Pulmonary artery endothelial cell (primary cell): ENCODE data around the gene SPINDOC. TPM values are rescaled to one million over a fixed set of nuclear protein-coding genes. Genes with fewer than 3 reads are reported as not detected.
A peak's percentile ranks its signal among the peaks of the same experiment; 100 is the strongest.

ENCODE experiments used
- DNase-seq: peaks from one replicate; pipeline ENCODE4 v3.0.0-alpha.2; 2011; ENCODE audit warnings: low read depth, low spot score
- total RNA-seq: library from RNA; depleted of rRNA; stranded (reverse); fragments of >200 nt; gene quantifications from 2 replicates; pipeline ENCODE4 v1.2.3, GENCODE V29; 2014

SPINDOC gene
- total RNA-seq, 1 donor from 2014 or later = 17.1 TPM

DNA sequence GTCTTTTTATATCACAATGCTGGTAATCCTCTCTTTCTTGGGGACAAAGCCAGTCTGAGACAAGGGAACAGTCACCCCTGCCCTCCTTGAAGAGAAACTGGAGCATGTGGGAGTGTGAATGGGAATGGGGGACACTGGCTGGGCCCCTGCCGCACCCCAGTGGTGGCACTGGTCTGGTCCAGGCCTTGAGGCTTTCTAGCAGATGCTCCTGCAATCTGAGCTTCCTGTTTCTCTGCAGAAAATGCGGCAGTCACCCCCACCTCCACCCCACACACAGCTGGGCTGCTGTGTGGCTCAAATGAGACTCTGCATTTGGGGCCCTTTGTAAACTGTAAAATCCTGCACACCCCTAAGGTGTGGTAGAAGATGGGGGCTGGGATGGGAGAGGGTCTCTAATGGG lies 19.1 kb downstream of the SPINDOC start:
- no peak for DNase-seq

DNA sequence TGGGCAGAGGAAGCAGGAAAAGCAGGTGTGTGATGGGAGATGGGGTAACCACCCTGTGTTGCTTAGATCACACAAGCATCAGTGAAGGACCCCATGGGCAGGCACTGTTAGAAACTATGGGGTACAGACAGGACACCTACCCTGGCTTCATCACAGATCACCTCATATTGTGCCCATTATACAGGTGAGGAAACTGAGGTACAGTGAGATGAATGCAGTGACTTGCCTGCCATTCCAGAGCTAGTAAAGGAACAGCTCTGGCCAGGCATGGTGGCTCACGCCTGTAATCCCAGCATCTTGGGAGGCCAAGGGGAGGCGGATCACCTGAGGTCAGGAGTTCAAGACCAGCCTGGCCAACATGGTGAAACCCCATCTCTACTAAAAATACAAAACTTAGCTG lies 19.8 kb downstream of the SPINDOC start:
- DNase-seq = no peak

DNA sequence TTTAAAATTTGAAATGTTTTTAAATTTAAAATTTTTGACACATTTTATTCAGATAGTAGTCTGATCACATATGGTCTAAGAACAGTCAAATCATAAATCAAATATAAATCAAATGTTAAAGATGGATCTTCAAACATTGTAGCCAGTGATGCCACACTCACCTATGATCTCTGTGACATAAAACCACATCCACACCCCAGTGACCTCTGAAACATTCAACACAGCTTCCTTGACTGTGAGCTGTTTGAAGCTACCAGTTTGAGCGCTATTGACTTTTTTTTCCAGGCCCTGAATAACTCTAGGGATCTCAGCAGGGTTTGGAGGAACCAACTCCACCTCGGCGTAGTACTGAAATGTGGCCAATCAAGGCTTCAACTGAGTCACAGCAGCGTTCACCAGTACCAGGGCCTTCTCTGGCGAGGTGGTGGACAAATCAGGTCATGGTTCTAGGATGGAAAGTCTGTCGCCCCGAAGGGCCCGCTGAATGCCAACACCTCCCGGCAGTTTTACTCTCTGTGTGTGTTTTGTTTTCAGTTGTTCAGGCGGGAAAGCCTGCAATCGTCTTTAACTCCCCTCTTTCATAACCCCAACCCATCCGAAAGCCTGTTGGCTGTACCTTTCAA lies 21.4 kb downstream of the SPINDOC start:
- no peak for DNase-seq

DNA sequence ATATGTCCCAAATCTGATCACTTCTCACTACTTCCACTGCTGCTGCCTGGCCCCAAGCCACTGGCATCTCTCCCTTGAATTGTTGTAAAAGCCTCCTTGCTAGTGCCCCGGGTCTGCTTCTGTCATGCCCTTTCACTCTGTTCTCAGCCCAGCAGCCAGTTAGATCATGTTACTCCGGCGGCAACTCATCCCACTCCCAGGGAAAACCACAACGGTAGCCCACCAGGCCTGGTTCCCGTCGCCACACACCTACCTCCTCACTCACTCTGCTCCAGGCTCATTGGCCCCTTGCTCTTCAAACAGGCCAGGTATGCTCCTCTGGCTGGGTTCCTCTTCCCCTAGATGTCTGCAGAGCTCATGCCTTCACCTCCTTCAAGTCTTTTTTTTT lies 21.9 kb downstream of the SPINDOC start:
- DNase-seq = no peak

DNA sequence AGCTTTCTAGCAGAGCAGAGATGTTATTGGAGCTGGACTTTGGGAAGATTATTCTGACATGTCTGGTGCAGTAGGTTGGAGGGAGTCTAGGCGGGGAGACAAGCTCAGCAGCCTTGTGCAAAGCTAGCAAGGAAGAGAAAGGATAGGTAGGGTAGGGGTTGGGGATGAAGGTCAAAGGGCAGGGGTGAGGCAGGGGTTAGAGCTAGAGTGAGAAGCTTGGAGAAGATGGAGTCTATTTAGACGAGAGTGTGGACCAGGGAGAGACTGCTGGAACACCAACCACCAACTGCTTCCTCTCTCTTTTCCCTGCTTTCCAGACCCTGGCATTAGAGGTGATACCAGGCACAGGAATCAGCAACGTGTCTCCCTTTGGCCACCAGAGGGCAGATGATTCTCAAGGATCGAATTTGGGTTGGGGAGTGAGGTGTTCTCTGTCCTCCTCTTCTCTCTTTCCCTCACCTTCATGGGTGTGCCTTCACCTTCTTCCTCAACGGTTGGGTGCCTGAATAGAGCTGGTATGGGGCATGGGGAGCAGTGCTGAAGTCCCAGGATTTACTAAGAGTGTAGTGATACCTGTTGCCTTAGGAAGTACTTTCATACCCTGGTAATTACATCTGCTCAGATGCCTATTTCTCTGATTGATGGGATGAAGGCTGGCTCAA lies 23.9 kb downstream of the SPINDOC start:
- no peak for DNase-seq

DNA sequence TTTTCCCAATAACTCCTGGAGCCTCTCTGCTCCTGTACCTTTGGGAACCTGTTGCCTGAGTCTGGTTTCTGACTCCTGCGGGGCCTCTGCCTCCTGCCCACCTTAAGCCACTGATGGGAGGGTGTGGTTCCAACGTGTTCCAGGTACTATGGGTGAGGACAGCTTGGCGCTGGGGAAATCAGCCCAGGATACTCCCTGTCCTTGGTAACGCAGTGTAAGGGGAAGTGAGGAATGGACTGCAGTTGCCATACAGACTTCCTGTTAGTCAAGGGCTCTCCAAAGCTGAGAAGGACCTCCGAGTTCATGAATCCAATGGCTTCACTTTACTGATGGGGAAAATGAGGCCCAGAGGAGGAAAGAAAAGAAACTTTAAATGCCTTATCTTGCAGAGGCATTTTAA lies 24.5 kb downstream of the SPINDOC start:
- no peak for DNase-seq

DNA sequence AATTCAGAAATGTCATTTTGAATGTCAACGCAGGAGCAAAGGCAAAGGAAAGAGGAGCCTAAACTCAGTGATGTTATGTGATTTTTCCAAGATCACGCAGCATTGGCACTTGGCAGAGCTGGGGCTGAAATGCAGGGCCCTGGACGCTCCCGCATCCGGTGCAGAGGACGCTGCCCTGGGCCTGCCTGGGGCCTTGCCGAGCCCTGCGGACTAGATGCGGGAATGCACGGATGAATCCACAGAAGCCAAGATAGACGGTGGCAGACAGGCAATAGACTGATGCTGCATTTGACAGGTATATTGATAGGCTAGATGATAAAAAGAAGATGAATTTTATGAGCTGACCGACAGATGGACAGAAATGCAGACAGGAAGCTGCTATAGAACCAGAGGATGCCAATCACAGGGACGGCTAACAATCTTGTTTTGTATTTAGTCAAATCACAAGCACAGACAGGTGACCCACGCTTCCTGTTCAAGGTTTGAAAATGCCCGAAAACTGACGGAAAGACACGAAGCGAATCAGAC lies 25.0 kb downstream of the SPINDOC start:
- no peak for DNase-seq

DNA sequence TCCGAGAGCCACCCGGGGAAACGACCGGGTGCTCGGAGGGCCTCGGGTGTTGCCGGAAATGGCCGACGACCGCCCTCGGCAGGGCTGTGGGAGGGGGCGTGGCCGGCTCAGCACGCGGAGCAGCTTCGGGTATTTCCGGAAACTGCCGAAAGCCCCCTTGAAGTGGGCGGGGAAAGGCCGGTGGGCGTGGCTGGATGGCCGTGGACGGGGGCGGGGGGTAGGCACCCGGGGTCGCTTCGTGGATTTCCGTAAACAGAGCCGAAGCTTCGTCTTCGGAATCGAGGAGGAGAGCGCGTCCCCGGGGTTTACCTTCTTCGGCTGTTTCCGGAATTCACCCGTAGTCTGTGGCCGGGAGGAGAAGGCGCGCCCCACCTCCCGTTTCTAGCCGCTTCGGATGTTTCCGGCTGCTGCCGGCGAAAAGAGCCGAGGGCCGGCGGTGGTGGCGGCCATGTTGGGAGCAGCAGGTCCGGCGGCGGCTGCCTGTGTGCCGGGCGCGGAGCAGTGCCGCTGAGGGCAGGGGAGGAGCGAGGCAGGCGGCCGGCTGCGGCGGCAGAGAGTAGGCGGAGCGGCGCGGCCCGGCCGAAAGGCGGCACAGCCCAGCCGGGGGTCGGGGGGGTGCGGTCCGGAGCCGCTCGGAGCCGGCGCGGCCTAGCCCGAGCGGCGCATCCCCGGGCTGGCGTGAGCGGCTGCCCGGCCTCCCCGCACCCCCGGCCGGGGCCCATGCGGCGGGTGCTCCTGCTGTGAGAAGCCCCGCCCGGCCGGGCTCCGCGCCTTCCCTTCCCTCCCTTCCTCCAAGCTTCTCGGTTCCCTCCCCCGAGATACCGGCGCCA lies 25.6 kb downstream of the SPINDOC start, which contains the start of gene MARK2:
Gene MARK2, plus strand, starts transcription at position 433 of the 830 bp plus-strand sequence. Its CDS starts 397 bp downstream, at position 830.
- DNase-seq = peak; percentile 85

DNA sequence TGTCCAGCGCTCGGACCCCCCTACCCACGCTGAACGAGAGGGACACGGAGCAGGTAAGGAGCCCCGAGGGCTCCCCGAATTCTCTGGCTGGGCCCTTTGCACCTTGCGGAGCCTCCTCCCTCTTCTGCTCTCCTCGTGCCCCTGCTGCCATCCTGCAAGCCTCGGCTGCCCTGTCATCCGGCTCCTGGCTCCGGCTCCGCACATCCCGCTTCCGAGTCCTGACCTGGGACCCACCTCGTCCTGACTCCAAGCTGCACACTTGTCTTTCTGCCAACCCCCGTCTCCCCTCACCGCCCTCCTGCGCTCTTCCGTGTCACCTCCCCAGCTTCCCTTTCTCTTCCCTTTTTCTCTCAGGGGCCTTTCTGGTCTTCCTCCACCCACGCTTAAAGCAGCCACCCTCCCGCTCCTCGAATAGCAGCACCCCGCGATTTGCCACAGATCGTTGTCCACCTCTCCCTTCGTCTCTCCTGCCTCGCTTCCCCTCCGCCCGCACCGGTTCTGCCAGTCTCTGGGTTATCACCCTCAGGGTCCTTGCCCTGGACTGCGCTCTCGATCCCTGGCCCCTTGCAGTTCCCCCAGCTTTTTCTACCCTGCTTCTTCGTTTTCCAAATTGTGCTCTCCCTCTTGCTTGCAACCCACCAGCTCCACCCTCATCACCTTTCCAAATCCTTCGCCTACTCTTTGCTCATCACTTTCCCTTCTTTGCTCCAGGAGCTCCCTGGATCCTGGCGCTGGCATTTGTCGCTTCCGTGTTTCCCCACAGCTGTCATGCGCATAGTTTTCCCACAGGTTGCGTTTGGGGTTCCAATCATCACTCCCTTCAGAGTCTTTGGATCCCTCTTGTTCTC lies 26.5 kb downstream of the SPINDOC start:
- DNase-seq = no peak

DNA sequence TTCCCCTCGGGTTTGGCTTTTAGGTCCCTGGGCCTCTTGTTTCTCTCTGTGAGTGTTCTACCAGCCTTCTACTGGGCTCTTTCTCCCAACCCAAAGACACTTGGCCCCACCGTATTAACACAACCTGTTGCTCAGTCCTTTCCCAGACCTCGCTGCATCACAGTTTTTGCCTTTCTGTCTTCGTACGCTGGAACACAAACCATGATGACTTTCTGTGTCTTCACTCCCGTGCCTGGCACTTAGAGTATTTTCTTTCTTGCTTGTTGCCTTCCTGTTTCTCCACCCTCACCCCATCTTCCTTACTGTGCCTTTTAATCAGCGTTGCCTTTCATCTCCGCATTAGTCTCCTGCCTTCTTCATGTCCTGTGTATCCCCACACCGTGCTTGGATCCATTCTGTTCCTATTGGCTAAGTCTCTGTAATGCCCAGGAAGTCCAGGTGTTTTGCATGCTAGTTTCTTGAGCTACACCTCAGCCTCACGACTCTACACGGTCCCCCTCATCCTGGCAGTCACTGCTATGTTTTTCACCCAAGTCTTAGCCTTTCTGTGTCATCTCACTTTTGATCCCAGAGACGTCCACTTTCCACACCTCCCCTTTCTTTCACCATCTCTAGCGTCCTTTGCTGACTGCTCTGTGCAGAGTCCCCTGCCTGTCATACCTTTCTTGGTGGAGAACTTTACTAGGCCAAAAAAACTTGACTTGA lies 27.3 kb downstream of the SPINDOC start:
- DNase-seq = no peak

DNA sequence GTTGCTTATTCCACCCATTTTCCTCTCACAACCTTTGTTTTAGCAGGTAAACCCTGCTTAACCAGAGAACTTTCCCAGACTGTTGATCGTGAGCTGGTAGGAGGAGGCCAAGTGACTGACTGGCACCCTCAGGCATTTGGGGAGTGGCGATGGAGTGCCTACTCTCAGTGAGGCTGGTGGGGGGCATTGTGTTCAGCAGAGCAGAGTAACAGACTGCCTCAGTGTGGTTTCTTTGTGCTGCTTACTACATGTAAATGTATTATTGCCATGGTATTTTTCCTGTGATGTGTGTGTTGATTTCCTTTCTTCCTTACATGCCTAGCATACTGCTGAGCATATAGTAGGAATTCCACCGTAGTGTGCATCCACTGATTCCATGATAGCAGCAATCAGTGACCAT lies 28.3 kb downstream of the SPINDOC start:
- DNase-seq = no peak

DNA sequence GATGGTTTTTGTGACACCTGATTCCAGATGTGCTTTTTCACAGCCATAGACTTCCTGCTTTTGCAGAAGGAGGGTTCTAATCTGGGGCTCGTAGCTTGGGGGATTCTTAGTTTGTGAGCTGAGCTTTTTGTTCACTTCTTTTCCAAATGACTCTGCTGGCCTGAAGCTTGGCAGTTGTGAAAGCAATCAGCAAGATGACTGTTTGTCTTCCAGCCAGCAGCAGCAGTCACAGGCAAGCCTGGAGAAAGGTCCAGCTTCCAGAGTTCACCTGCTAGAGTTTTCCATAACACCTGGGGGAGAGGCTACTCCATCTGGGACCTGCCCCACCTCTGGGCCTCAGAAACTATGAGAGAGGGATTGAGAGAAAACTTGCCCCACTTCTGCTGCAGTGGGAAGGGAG lies 29.8 kb downstream of the SPINDOC start:
- no peak for DNase-seq

DNA sequence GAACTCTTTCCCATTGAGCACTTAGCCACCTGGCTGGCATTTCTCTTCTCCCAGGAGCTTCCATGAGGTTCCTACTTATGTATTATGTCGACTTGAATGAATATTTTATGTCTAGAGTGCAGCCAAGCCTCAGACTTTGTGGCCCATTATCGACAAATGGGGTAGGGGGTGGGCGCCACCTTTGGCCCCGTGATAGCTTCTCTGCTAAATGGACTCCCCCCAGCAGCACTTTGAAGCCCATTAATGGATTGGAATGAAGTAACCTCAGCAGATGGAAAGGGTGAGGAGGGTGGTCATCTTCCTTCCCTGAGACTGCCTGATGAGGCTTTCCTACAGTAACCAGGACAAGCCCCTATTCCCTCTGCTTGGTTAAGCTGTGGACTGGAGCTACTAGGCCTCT lies 31.6 kb downstream of the SPINDOC start:
- no peak for DNase-seq

DNA sequence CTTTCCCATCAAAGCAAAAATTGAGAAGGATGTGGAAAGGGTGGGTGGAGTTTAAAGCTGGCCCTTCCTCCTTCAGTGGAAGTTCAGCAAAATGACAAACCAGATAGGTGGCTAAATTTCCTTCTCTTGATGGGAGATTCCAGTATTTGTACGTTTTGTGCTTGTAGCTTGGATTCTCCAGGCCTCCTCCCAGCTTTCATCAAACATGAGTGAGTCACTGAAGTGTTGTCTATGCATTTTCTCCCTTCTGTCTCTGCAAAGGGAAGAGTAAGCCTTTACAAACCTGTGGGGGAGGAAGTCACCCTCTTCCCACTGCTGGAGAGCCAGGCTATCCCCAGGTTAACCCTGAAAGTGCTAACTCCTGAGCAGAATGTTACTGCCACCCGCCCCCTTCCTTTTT lies 32.0 kb downstream of the SPINDOC start:
- DNase-seq = no peak

DNA sequence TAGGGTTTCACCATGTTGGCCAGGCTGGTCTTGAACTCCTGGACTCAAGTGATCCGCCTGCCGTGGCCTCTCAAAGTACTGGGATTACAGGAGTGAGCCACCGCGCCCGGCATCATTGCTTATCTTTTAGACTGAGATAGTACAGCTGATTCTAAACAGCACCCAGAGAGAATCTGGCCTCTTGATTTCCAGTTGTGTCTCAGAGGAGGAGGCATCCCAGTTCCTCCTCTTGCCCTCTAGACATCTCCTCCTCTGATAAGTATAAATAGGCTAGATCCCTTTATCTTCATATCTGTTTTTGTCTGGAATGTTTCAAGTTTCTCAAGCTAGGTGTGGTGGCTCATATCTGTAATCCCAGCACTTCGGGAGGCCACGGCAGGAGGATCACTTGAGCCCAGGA lies 32.7 kb downstream of the SPINDOC start:
- DNase-seq = no peak

DNA sequence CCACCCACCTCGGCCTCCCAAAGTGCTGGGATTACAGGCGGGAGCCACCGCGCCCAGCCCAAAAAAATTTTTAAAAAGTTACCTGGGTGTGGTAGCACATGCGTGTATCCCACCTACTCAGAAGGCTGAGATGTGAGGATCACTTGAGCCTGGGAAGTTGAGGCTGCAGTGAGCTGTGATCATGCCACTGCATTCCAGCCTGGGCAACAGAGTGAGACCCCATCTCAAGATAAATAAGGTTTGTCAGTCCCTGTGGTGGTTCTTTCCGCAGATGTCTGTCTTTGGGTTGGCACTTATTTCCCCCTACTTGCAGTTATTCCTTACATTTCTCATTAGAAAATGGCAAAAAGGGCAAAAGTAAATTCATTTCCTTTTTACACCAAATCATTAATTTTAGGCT lies 33.6 kb downstream of the SPINDOC start:
- DNase-seq = no peak

DNA sequence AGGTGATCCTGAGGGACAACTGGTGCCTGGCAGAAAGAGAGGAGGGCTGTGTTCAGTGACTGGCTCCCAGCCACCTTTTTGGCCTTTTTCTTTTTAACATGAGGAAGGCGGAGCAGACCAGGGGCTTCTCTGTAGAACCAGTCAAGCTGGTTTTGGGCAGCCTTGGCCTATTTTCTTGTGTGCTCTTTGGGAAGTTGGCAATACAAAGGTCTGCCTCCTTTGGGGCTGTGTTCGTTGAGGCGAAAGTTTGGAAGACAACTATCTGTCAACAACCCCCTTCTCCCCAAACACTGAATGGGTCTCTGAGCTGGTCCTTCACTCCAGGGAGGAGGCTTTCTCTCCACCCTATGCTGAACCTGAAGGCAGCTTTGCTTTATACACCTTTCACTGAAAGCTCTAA lies 34.1 kb downstream of the SPINDOC start:
- DNase-seq = no peak

DNA sequence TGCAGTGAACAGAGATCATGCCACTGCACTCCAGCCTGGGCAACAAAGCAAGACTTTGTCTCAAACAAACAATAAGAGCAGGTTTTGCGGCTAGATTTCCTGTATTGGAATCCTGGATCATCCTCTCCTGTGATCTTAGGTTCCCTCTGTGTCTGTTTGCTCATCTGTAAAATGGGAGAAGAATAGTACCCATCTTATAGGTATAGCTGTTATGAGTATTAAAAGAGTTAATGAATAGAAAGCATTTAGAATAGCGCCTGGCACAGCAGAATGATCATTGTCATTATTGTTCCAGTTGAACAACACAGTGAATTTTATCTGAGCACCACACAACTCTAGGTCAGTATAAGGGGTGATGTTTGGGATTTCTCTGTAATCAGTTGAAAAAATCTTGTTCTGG lies 36.4 kb downstream of the SPINDOC start:
- no peak for DNase-seq

DNA sequence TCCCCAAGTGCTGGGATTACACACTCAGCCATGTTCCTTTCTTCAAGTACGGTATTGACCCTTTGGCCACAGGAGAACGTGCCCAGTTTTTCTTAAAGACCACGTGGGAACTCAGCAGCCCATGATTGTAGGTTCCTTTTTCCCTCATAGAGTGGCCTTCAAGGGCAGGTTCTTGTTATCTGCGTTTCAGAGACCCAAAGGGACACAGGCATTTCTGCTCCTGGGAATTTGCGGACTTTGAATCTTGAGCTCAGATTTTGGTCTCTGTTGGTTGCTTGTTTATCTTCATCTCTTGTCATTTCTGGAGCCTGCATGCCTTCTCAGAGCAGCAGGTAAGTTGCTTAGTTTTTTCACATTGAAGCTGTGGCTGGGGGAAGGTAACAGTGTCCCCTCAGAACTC lies 37.7 kb downstream of the SPINDOC start:
- DNase-seq = no peak

DNA sequence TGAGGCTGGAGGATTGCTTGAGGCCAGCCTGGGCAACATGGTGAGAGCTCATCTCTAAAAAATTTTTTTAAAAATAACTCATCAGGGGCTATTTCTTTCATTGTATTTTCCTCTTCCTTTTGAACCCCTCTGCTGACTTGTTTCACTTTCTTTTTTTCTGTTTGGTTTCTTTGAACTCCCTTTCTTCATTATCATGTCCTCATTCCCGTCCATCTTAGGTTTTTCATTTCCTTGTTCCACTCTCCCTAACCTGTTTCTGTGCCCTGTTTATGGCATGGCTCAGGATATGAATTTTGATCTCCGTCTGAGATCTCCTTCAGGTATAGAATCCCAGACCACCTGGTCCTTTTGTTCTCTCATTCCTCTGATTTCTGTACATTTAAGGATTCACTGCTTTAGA lies 38.1 kb downstream of the SPINDOC start:
- DNase-seq = no peak

DNA sequence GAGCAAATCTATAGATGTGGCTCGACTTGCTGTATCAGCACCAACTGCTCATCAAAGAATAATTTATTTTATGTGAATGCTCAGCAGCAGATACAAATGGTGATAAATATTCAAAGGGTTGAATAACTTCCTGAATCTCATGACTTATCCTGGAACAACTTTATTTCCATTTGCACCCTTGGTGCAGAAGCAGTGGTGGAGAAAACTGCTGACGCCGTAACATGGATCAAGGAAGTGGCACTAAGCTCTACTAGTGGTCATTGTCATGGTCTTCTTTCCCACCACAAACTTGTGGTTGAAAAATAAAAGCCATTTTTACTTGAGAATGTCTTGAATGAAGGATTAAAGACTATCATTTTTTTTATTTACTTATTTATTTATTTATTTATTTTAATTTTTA lies 40.2 kb downstream of the SPINDOC start:
- DNase-seq = no peak
